HepG2 (cell line): ENCODE data around the gene ZMYND19. TPM values are rescaled to one million over a fixed set of nuclear protein-coding genes. Genes with fewer than 3 reads are reported as not detected.

Experiments
- DRAP1 ChIP-seq: IDR thresholded peaks from 2 replicates; pipeline ENCODE4 v1.6.1; 2016; ENCODE audit warnings: missing genetic modification reagents, missing compliant biosample characterization
- EEA1 ChIP-seq: sonication (generic); formaldehyde crosslinking; IDR thresholded peaks from 2 replicates; pipeline ENCODE4 v1.5.1; 2020; ENCODE audit warnings: mild to moderate bottlenecking, missing genetic modification reagents, borderline replicate concordance
- ELF1 ChIP-seq: sonication (generic); formaldehyde crosslinking; IDR thresholded peaks from 2 replicates; pipeline ENCODE4 v1.4.0; 2020; ENCODE audit warnings: missing genetic modification reagents
- GLI4 ChIP-seq: sonication (generic); formaldehyde crosslinking; IDR thresholded peaks from 2 replicates; pipeline ENCODE4 v1.5.1; 2020; ENCODE audit warnings: missing genetic modification reagents, mild to moderate bottlenecking, moderate library complexity, borderline replicate concordance
- JARID2 ChIP-seq: sonication (generic); formaldehyde crosslinking; IDR thresholded peaks from 2 replicates; pipeline ENCODE4 v1.8.1; 2023; ENCODE audit warnings: missing genetic modification reagents, inconsistent platforms; ENCODE audit not compliant: insufficient replicate concordance
- KLF13 ChIP-seq: sonication (generic); formaldehyde crosslinking; IDR thresholded peaks from 2 replicates; pipeline ENCODE4 v1.4.0; 2020; ENCODE audit warnings: mild to moderate bottlenecking, missing genetic modification reagents
- MBNL3 ChIP-seq: fragments of 250-450 bp; sonication (Bioruptor Pico); conservative IDR thresholded peaks from 2 replicates; pipeline ENCODE4 v1.8.0; 2022; ENCODE audit warnings: mild to moderate bottlenecking, inconsistent platforms
- MED1 ChIP-seq: sonication (generic); formaldehyde crosslinking; IDR thresholded peaks from 2 replicates; pipeline ENCODE4 v1.4.0; 2020; ENCODE audit warnings: missing genetic modification reagents
- NPAS2 ChIP-seq: sonication (generic); formaldehyde crosslinking; IDR thresholded peaks from 2 replicates; pipeline ENCODE4 v1.8.0; 2022; ENCODE audit warnings: mild to moderate bottlenecking, missing genetic modification reagents, borderline replicate concordance
- NR3C1 ChIP-seq: sonication (generic); formaldehyde crosslinking; IDR thresholded peaks from 2 replicates; pipeline ENCODE4 v1.4.0; 2020; ENCODE audit warnings: missing genetic modification reagents
- REPIN1 ChIP-seq: sonication (generic); formaldehyde crosslinking; IDR thresholded peaks from 2 replicates; pipeline ENCODE4 v1.8.0; 2022; ENCODE audit warnings: missing genetic modification reagents, low read depth, mild to moderate bottlenecking, borderline replicate concordance
- SIN3B ChIP-seq: fragments of 150-350 bp; IDR thresholded peaks from 2 replicates; pipeline ENCODE4 v1.6.1; 2014; ENCODE audit warnings: low read length
- SKIL ChIP-seq: sonication (generic); formaldehyde crosslinking; IDR thresholded peaks from 2 replicates; pipeline ENCODE4 v1.8.0; 2022; ENCODE audit warnings: missing genetic modification reagents, mild to moderate bottlenecking, moderate library complexity, borderline replicate concordance
- SOX6 ChIP-seq, 2 experiments: fragments of 450-650 bp in 1 of 2; sonication (generic) in 1 of 2; formaldehyde crosslinking in 1 of 2; IDR thresholded peaks; 2 replicates each; pipeline versions ENCODE4 v1.4.0 to v1.6.1; 2017 to 2020; ENCODE audit warnings: antibody characterized with exemption in 1 of 2, mild to moderate bottlenecking in 1 of 2, missing genetic modification reagents in 1 of 2
- SRSF9 ChIP-seq: fragments of 200-400 bp; formaldehyde crosslinking; IDR thresholded peaks from 2 replicates; pipeline ENCODE4 v1.6.1; 2018; ENCODE audit warnings: borderline replicate concordance, mild to moderate bottlenecking, low read depth, low read length; ENCODE audit not compliant: insufficient read depth, poor library complexity, severe bottlenecking
- YEATS2 ChIP-seq: sonication (generic); formaldehyde crosslinking; IDR thresholded peaks from 2 replicates; pipeline ENCODE4 v1.4.0; 2020; ENCODE audit warnings: missing genetic modification reagents, borderline replicate concordance
- ZBTB34 ChIP-seq: sonication (generic); formaldehyde crosslinking; IDR thresholded peaks from 2 replicates; pipeline ENCODE4 v1.8.0; 2022; ENCODE audit warnings: mild to moderate bottlenecking, missing genetic modification reagents
- ZNF256 ChIP-seq: sonication (generic); formaldehyde crosslinking; conservative IDR thresholded peaks from 2 replicates; pipeline ENCODE4 v1.4.0; 2020; ENCODE audit warnings: missing genetic modification reagents
- ZNF550 ChIP-seq: sonication (generic); formaldehyde crosslinking; IDR thresholded peaks from 2 replicates; pipeline ENCODE4 v1.4.0; 2020; ENCODE audit warnings: mild to moderate bottlenecking, missing genetic modification reagents, borderline replicate concordance
- ZNF576 ChIP-seq: sonication (generic); formaldehyde crosslinking; IDR thresholded peaks from 2 replicates; pipeline ENCODE4 v1.4.0; 2020; ENCODE audit warnings: mild to moderate bottlenecking, missing genetic modification reagents
- ZNF773 ChIP-seq: sonication (generic); formaldehyde crosslinking; IDR thresholded peaks from 2 replicates; pipeline ENCODE4 v1.4.0; 2020; ENCODE audit warnings: missing genetic modification reagents, borderline replicate concordance
- ZNF883 ChIP-seq: sonication (generic); formaldehyde crosslinking; IDR thresholded peaks from 2 replicates; pipeline ENCODE4 v1.5.1; 2020; ENCODE audit warnings: mild to moderate bottlenecking, missing genetic modification reagents; ENCODE audit errors: not compliant biosample characterization
- ZXDC ChIP-seq: sonication (generic); formaldehyde crosslinking; IDR thresholded peaks from 2 replicates; pipeline ENCODE4 v1.5.0; 2020; ENCODE audit warnings: mild to moderate bottlenecking, missing genetic modification reagents
- polyA plus RNA-seq, 8 experiments: library from polyadenylated mRNA; depleted of rRNA in 3 of 8; stranded (reverse) in 7 of 8; unstranded in 1 of 8; fragments of >200 nt; fragmentation: Illumina TruSeq in 4 of 8; extraction: Trizol in 4 of 8; gene quantifications; 2 replicates each; pipeline versions ENCODE4 v1.2.1 to v1.2.3, GENCODE V29; 2011 to 2016; ENCODE audit warnings: low read depth in 4 of 8, missing spikeins in 1 of 8, mixed read lengths in 1 of 8; ENCODE audit not compliant: insufficient read depth in 1 of 8
- total RNA-seq, 5 experiments: library from RNA; depleted of rRNA; stranded (reverse); fragments of >200 nt; fragmentation: Illumina TruSeq; extraction: Trizol; gene quantifications; 2 replicates each; pipeline ENCODE4 v1.2.3, GENCODE V29; 2016; ENCODE audit warnings: low read depth in 1 of 5

Gene ZMYND19
- total and polyA plus RNA-seq, 2 of the 13 experiments (the other 11 are each of a cell fraction or from before 2014, with no cell fraction given): 21.3 to 38.7 TPM

- TF ChIP-seq ZNF773 (CRISPR knock-in tag) (no peak), SOX6 (IDR thresholded peaks at IDR 0.05) (no peak), SOX6 (CRISPR knock-in tag; IDR thresholded peaks at IDR 0.05) (no peak), NPAS2 (CRISPR knock-in tag) (no peak), EEA1 (no peak), ZBTB34 (CRISPR knock-in tag) (no peak), ZNF550 (no peak), JARID2 (CRISPR knock-in tag) (no peak), ZNF256 (no peak), SRSF9 (no peak), KLF13 (CRISPR knock-in tag) (no peak), MBNL3 (CRISPR knock-in tag) (no peak), MED1 (CRISPR knock-in tag) (no peak), ZNF576 (CRISPR knock-in tag) (no peak), ZNF883 (no peak), ZXDC (CRISPR knock-in tag) (0 out of 2 replicates have a peak, but pooled peaks have one; percentile 51), ELF1 (CRISPR knock-in tag) (no peak), YEATS2 (CRISPR knock-in tag) (no peak), GLI4 (CRISPR knock-in tag) (no peak), NR3C1 (CRISPR knock-in tag) (no peak), SKIL (no peak), REPIN1 (CRISPR knock-in tag) (no peak), DRAP1 (no peak), SIN3B (no peak)
Measured at GRCh38 chr9:137589441-137590122, 730 bp downstream of the ZMYND19 start (continued).
